Glutamatergic neuron (in vitro differentiated cells): Measurements from ENCODE around the gene KIAA1217. TPM values are rescaled to one million over a fixed set of nuclear protein-coding genes. Genes with fewer than 3 reads are reported as not detected.

Experiments used
- DNase-seq: peaks from one replicate; pipeline ENCODE4 v3.0.0; 2022
- H3K27ac Mint-ChIP-seq: one replicate; pipeline ENCODE4 v1.8.0; 2020; ENCODE audit warnings: mild to moderate bottlenecking, mixed read lengths, inconsistent platforms; ENCODE audit not compliant: unreplicated experiment
- H3K27me3 Mint-ChIP-seq: one replicate; pipeline ENCODE4 v1.8.0; 2020; ENCODE audit warnings: mild to moderate bottlenecking, moderate library complexity, mixed read lengths, inconsistent platforms; ENCODE audit not compliant: unreplicated experiment
- H3K36me3 Mint-ChIP-seq: one replicate; pipeline ENCODE4 v1.8.0; 2020; ENCODE audit warnings: mild to moderate bottlenecking, mixed read lengths, inconsistent platforms; ENCODE audit not compliant: unreplicated experiment
- H3K4me1 Mint-ChIP-seq: one replicate; pipeline ENCODE4 v1.8.0; 2020; ENCODE audit warnings: mild to moderate bottlenecking, low read depth, mixed read lengths, inconsistent platforms; ENCODE audit not compliant: unreplicated experiment
- H3K4me3 Mint-ChIP-seq: one replicate; pipeline ENCODE4 v1.8.0; 2020; ENCODE audit warnings: mild to moderate bottlenecking, mixed read lengths, inconsistent platforms; ENCODE audit not compliant: unreplicated experiment
- H3K9me3 Mint-ChIP-seq: one replicate; pipeline ENCODE4 v1.8.0; 2020; ENCODE audit warnings: mild to moderate bottlenecking, moderate library complexity, mixed read lengths, inconsistent platforms; ENCODE audit not compliant: unreplicated experiment
- CTCF ChIP-seq: fragments of 200-600 bp; sonication (generic); IDR thresholded peaks from one replicate; pipeline ENCODE4 v1.5.0; 2021; ENCODE audit not compliant: partially characterized antibody, unreplicated experiment
- total RNA-seq: library from RNA; stranded (reverse); fragmentation: NEBNext Ultra II Directional; extraction: Animal tissue kit (Norgen Biotek cat#: 25700); gene quantifications from one replicate; pipeline ENCODE4 v1.2.1, GENCODE V29; 2021; ENCODE audit not compliant: unreplicated experiment

The KIAA1217 gene
- total RNA-seq, 1 donor from 2014 or later = 4.4 TPM

DNA sequence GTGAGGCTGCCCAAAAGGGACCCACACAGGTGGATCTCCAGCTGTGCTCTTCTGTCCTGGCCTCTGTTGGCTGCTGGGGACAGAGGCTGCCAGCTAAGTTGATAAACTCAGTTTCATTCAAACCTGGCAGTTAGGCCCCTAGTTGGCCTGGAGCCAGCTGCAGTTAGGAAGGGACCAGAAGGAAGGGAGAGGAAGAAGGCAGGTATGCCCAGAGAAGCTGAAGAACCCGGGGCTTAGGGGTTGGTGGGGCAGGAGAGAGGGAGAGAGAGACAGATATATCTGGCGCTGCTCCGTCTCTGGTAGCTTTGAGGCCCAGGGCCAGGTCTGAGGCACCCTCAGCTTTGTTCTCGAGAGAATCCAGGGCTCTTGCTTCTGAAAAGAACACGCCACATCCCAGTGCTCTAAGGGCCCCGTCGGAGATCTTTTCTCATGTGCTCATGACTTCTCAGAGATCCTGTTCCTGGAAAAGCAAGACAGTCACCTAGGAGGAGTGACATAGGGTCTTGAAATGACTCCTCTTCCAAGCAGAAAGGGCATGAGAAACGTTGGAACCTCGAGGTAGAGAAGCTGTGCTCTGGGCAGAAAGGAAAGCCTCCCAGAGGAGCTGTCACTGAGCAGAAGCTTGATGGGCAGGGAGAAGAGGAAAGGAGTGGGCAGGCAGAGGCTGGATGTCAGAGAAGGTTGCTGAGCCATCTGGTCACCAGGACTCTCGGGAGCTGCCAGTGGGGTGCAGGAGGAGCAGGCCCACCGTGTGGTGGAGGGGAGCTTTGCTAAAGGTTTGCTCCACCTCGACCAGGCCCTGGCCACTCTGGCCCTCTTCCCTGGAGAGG, 361.1 kb downstream of the KIAA1217 start:
- DNase-seq = no peak
- peaks cover 7% of the 10 kb centered on the region for H3K27me3 Mint-ChIP-seq
- no peaks in the 10 kb centered on the region for H3K9me3 Mint-ChIP-seq
- TF ChIP-seq CTCF = no peak
- peaks cover 6% of the 10 kb centered on the region for H3K36me3 Mint-ChIP-seq
- H3K27ac Mint-ChIP-seq = peak overlapping the region; percentile 17
- H3K4me3 Mint-ChIP-seq = no peak overlapping the region
- H3K4me1 Mint-ChIP-seq = peaks cover 2% of the 10 kb centered on the region

GRCh38 chr10:24570658-24571426, 361.9 kb downstream of the KIAA1217 start:
- Mint-ChIP-seq H3K4me3 (no peak overlapping the region), H3K36me3 (peaks cover 6% of the 10 kb centered on the region), H3K27ac (no peak overlapping the region), H3K9me3 (no peaks in the 10 kb centered on the region), H3K27me3 (peaks cover 7% of the 10 kb centered on the region), H3K4me1 (peaks cover 4% of the 10 kb centered on the region)
- DNase-seq = no peak
- no peak for TF ChIP-seq CTCF

- Mint-ChIP-seq H3K9me3 (no peaks in the 10 kb centered on the region), H3K27ac (no peak overlapping the region), H3K27me3 (peaks cover 7% of the 10 kb centered on the region), H3K36me3 (peaks cover 6% of the 10 kb centered on the region), H3K4me1 (peaks cover 4% of the 10 kb centered on the region), H3K4me3 (no peak overlapping the region)
- DNase-seq = no peak
- no peak for TF ChIP-seq CTCF
Observed at GRCh38 chr10:24571870-24572450, 363.0 kb downstream of the KIAA1217 start.

- Mint-ChIP-seq H3K9me3 (no peaks in the 10 kb centered on the region), H3K27ac (no peak overlapping the region), H3K36me3 (peaks cover 6% of the 10 kb centered on the region), H3K27me3 (peaks cover 7% of the 10 kb centered on the region), H3K4me1 (peaks cover 4% of the 10 kb centered on the region), H3K4me3 (no peak overlapping the region)
- TF ChIP-seq CTCF = no peak
- DNase-seq = no peak
Observed at GRCh38 chr10:24574161-24574560, 365.2 kb downstream of the KIAA1217 start.
